Measurements from ENCODE around the gene RET.

RET gene

GRCh38 chr10:43173120-43173519 lies 96.3 kb downstream of the RET start:
- DNase-seq (ENCODE audit: low spot score): no peak

GRCh38 chr10:43174969-43175368 lies 98.1 kb downstream of the RET start:
- DNase-seq (ENCODE audit: low spot score): no peak

- no peak for DNase-seq (ENCODE audit: low spot score)
Observed at GRCh38 chr10:43176271-43176670, 99.4 kb downstream of the RET start.

GRCh38 chr10:43177595-43177994 lies 100.7 kb downstream of the RET start:
- DNase-seq (ENCODE audit: low spot score): no peak
